IMR-90 (cell line): Measurements from ENCODE around the gene COL27A1. TPM values are rescaled to one million over a fixed set of nuclear protein-coding genes. Genes with fewer than 3 reads are reported as not detected.

Experiments
- ATAC-seq: fragments of 200-7000 bp; cut with Tn5 transposase; 2 replicates; pipeline ENCODE4 v1.9.1; 2020; ENCODE audit warnings: low read depth, mild to moderate bottlenecking, moderate library complexity
- BruUV-seq: library from RNA; stranded (reverse); fragments of 400-500 nt; replicated peaks from 2 replicates; lab custom pipeline; 2021; lab: Mats Ljungman, UMichigan
- CTCF ChIA-PET: fragments of 300-600 bp; formaldehyde crosslinking; extraction: SDS; loops from one replicate; lab custom pipeline; 2021; ENCODE audit warnings: antibody characterized with exemption; lab: Yijun Ruan, JAX
- POLR2A ChIA-PET: fragments of 300-600 bp; sonication (Branson Sonifier 250); formaldehyde crosslinking; loops from one replicate; lab custom pipeline; 2022; ENCODE audit warnings: antibody characterized with exemption; ENCODE audit not compliant: unreplicated experiment; lab: Charles Lee
- DNase-seq: peaks from one replicate; pipeline ENCODE4 v3.0.0; 2013
- H2AFZ ChIP-seq: replicated peaks from 2 replicates; pipeline ENCODE3; 2013; ENCODE audit warnings: low read length, mild to moderate bottlenecking; ENCODE audit not compliant: poor library complexity
- H2AK5ac ChIP-seq: 2 replicates; pipeline ENCODE4 v1.6.1; 2013; ENCODE audit warnings: low read depth, low read length, inconsistent platforms
- H2AK9ac ChIP-seq: replicated peaks from 2 replicates; pipeline ENCODE3; 2013; ENCODE audit warnings: mild to moderate bottlenecking, low read depth, low read length, moderate library complexity; ENCODE audit not compliant: poor library complexity
- H2BK120ac ChIP-seq: 2 replicates; pipeline ENCODE4 v1.6.1; 2013; ENCODE audit warnings: low read depth, low read length, inconsistent platforms
- H2BK15ac ChIP-seq: 3 replicates; pipeline ENCODE4 v1.6.1; 2013; ENCODE audit warnings: low read depth, low read length, inconsistent platforms
- H2BK20ac ChIP-seq: 2 replicates; pipeline ENCODE4 v1.6.1; 2013; ENCODE audit warnings: low read depth, mild to moderate bottlenecking, inconsistent platforms, low read length, moderate library complexity
- H2BK5ac ChIP-seq: 2 replicates; pipeline ENCODE4 v1.6.1; 2013; ENCODE audit warnings: mild to moderate bottlenecking, low read depth, low read length, inconsistent platforms; ENCODE audit not compliant: poor library complexity, severe bottlenecking
- H3K14ac ChIP-seq: replicated peaks from 2 replicates; pipeline ENCODE4 v1.6.1; 2013; ENCODE audit warnings: low read depth, low read length, inconsistent platforms
- H3K18ac ChIP-seq: 2 replicates; pipeline ENCODE4 v1.6.1; 2013; ENCODE audit warnings: low read depth, low read length, control low read depth
- H3K23ac ChIP-seq: 2 replicates; pipeline ENCODE4 v1.6.1; 2013; ENCODE audit warnings: low read depth, low read length, inconsistent platforms
- H3K27ac ChIP-seq: 2 replicates; pipeline ENCODE4 v1.5.1; 2013; ENCODE audit warnings: mild to moderate bottlenecking, control low read depth, low read length; ENCODE audit not compliant: insufficient read depth
- H3K27me3 ChIP-seq: 2 replicates; pipeline ENCODE4 v1.6.1; 2013; ENCODE audit warnings: low read length; ENCODE audit not compliant: control insufficient read depth, insufficient read depth
- H3K36me3 ChIP-seq: 2 replicates; pipeline ENCODE4 v1.6.1; 2013; ENCODE audit warnings: low read length, mixed read lengths; ENCODE audit not compliant: control insufficient read depth, insufficient read depth
- H3K4ac ChIP-seq: 2 replicates; pipeline ENCODE4 v1.6.1; 2013; ENCODE audit warnings: low read depth, low read length, inconsistent platforms
- H3K4me1 ChIP-seq: 2 replicates; pipeline ENCODE4 v1.6.1; 2013; ENCODE audit warnings: low read length, mixed read lengths; ENCODE audit not compliant: control insufficient read depth, insufficient read depth
- H3K4me2 ChIP-seq: 2 replicates; pipeline ENCODE4 v1.6.1; 2013; ENCODE audit warnings: low read depth, mild to moderate bottlenecking, control low read depth, low read length, moderate library complexity
- H3K4me3 ChIP-seq: 2 replicates; pipeline ENCODE4 v1.5.1; 2013; ENCODE audit warnings: low read depth, mild to moderate bottlenecking, control low read depth, low read length, moderate library complexity; ENCODE audit not compliant: insufficient read depth
- H3K56ac ChIP-seq: 2 replicates; pipeline ENCODE4 v1.6.1; 2013; ENCODE audit warnings: low read length, inconsistent platforms; ENCODE audit not compliant: insufficient read depth; ENCODE audit errors: extremely low read depth
- H3K79me1 ChIP-seq, 2 experiments: 2 replicates each; pipeline ENCODE4 v1.6.1; 2013; ENCODE audit warnings: low read length in 2 of 2, inconsistent platforms in 1 of 2, low read depth in 1 of 2
- H3K9ac ChIP-seq: 2 replicates; pipeline ENCODE4 v1.6.1; 2013; ENCODE audit warnings: low read depth, low read length, control low read depth
- H3K9me1 ChIP-seq: 2 replicates; pipeline ENCODE4 v1.6.1; 2013; ENCODE audit warnings: low read length, inconsistent platforms; ENCODE audit not compliant: insufficient read depth
- H3K9me3 ChIP-seq: 2 replicates; pipeline ENCODE4 v1.6.1; 2013; ENCODE audit warnings: low read length; ENCODE audit not compliant: control insufficient read depth, insufficient read depth
- H4K20me1 ChIP-seq: 2 replicates; pipeline ENCODE4 v1.6.1; 2013; ENCODE audit warnings: low read length, inconsistent platforms; ENCODE audit not compliant: insufficient read depth
- H4K5ac ChIP-seq: 2 replicates; pipeline ENCODE4 v1.6.1; 2013; ENCODE audit warnings: mild to moderate bottlenecking, low read depth, low read length, control low read depth
- H4K8ac ChIP-seq, 2 experiments: 2 replicates each; pipeline ENCODE4 v1.6.1; 2013; ENCODE audit warnings: low read depth in 2 of 2, low read length in 2 of 2, control low read depth in 1 of 2, inconsistent platforms in 1 of 2
- H4K91ac ChIP-seq: 2 replicates; pipeline ENCODE4 v1.6.1; 2013; ENCODE audit warnings: low read depth, low read length, inconsistent platforms; ENCODE audit not compliant: insufficient read depth
- BHLHE40 ChIP-seq: fragments of 150-350 bp; IDR thresholded peaks from 2 replicates; pipeline ENCODE4 v1.6.1; 2016; ENCODE audit warnings: mild to moderate bottlenecking, low read depth, low read length
- CEBPB ChIP-seq: IDR thresholded peaks from 2 replicates; pipeline ENCODE4 v1.6.1; 2012; ENCODE audit warnings: low read depth, low read length, improper control_type of control experiment
- CHD1 ChIP-seq: IDR thresholded peaks from 2 replicates; pipeline ENCODE4 v1.6.1; 2012; ENCODE audit warnings: low read depth, low read length, improper control_type of control experiment
- FOS ChIP-seq: fragments of 150-350 bp; IDR thresholded peaks from 2 replicates; pipeline ENCODE4 v1.6.1; 2016; ENCODE audit warnings: low read depth, low read length
- MAFK ChIP-seq: IDR thresholded peaks from 2 replicates; pipeline ENCODE4 v1.6.1; 2012; ENCODE audit warnings: low read depth, low read length, improper control_type of control experiment
- MXI1 ChIP-seq: IDR thresholded peaks from 2 replicates; pipeline ENCODE4 v1.6.1; 2012; ENCODE audit warnings: low read depth, mild to moderate bottlenecking, low read length, moderate library complexity, borderline replicate concordance
- NFE2L2 ChIP-seq: fragments of 150-350 bp; IDR thresholded peaks from 2 replicates; pipeline ENCODE4 v1.6.1; 2016; ENCODE audit warnings: low read depth, mild to moderate bottlenecking, low read length
- RAD21 ChIP-seq: IDR thresholded peaks from 2 replicates; pipeline ENCODE4 v1.6.1; 2012; ENCODE audit warnings: low read length, improper control_type of control experiment
- RFX5 ChIP-seq: IDR thresholded peaks from 2 replicates; pipeline ENCODE4 v1.8.0; 2012; ENCODE audit warnings: low read depth, mild to moderate bottlenecking, low read length, moderate library complexity
- SMC3 ChIP-seq: fragments of 150-350 bp; IDR thresholded peaks from 2 replicates; pipeline ENCODE4 v1.6.1; 2016; ENCODE audit warnings: low read depth, mild to moderate bottlenecking, antibody characterized with exemption, low read length, moderate library complexity
- WGBS, 2 experiments: methylation state at CpG; one replicate each; pipeline versions ENCODE4 v1.1.5 to v1.1.7; 2013; ENCODE audit warnings: missing lambda C conversion rate in 2 of 2; ENCODE audit not compliant: insufficient read length in 1 of 2; ENCODE audit errors: extremely low coverage in 2 of 2; 5-methylcytosine and 5-hydroxymethylcytosine counted together
- dilution Hi-C: fragments of 300-500 bp; cut with HindIII; formaldehyde crosslinking; loops from one replicate; pipeline ENCODE4 v1.14.3; 2018; ENCODE audit warnings: low sequenced_read_pairs; ENCODE audit not compliant: unreplicated experiment
- in situ Hi-C: fragments of 300-500 bp; cut with MboI; formaldehyde crosslinking; loops from 3 replicates; pipeline ENCODE4 v1.14.3; 2019; ENCODE audit warnings: low sequenced_read_pairs, inconsistent platforms, mixed read lengths
- intact Hi-C: fragments of 100-400 bp; cut with micrococcal nuclease; formaldehyde crosslinking; loops from 2 replicates; pipeline ENCODE4 v1.10.0; 2022
- polyA plus RNA-seq, 3 experiments: library from polyadenylated mRNA; depleted of rRNA; stranded (reverse); fragments of >200 nt; gene quantifications; 2 replicates each; pipeline ENCODE4 v1.2.3, GENCODE V29; 2012; ENCODE audit warnings: low replicate concordance in 1 of 3
- total RNA-seq: library from RNA; depleted of rRNA; stranded (reverse); fragments of >200 nt; gene quantifications from 2 replicates; pipeline ENCODE4 v1.2.3, GENCODE V29; 2012
- TF ChIP-seq, protein P1 (sequence below): fragments of 150-350 bp; IDR thresholded peaks from 2 replicates; pipeline ENCODE4 v1.6.1; 2016; ENCODE audit warnings: low read depth, mild to moderate bottlenecking, low read length, moderate library complexity, borderline replicate concordance
- TF ChIP-seq, protein P2 (sequence below): fragments of 150-350 bp; IDR thresholded peaks from 2 replicates; pipeline ENCODE4 v1.6.1; 2017; ENCODE audit warnings: mild to moderate bottlenecking, antibody characterized with exemption, low read length, low read depth
- TF ChIP-seq, protein P3 (sequence below): conservative IDR thresholded peaks from 2 replicates; pipeline ENCODE4 v1.5.1; 2012; ENCODE audit warnings: mild to moderate bottlenecking, low read depth, low read length, improper control_type of control experiment

COL27A1 gene
- total and polyA plus RNA-seq, 2 of the 4 experiments (the other 2 are of a cell fraction): 3.2 to 18.3 TPM

DNA sequence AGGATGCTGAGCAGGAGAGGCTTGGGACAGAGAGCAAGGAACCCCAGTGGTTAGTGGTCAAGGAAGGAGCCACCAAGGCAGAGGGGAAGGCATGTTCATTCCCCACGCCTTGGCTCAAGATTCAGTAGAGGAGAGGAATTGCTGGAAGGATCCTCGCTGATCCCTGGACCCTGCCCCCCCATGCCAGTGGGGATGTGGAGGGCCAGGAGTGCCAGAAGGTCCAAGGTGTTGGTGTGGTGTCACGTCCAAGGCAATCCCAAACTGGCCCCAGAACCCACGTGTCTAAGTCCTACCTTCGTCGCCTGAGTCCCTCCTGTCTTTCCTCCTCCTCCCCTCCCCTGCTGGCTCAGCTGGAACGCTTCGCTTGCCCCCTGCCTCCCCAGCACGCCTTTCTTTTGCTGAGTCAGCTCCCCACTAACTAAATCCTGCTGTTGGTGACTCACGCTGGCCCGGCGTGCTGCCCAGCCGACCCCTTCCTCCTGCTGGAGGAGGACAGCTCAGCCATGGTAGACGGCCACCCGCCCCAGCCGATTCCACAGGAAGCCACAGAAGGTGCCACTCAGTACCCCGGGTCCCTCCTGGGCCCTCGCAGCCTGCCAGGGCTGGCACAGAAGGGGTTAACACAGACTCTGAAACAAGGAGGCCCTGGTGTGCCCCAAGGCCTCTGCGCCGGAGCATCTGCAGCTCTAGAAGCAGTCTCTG lies 130.0 kb downstream of the COL27A1 start:
- H3K79me1 ChIP-seq: peaks cover 0 to 30% of the 10 kb centered on the region in 2 experiments; a peak in 2 of 4 replicates
- H3K9ac ChIP-seq: no peak overlapping the region
- peak overlapping the region; percentile 71; the same call in 2 of the 3 replicates for H2BK15ac ChIP-seq
- H3K27ac ChIP-seq: peak overlapping the region; percentile 23; the same call in 1 of the 2 replicates
- BruUV-seq: no TSS peak
- H4K5ac ChIP-seq: peak overlapping the region; percentile 35
- peak overlapping the region; percentile 87; the same call in 1 of the 2 replicates for H3K23ac ChIP-seq
- H3K4me3 ChIP-seq: no peak overlapping the region
- H3K36me3 ChIP-seq: peaks cover 6% of the 10 kb centered on the region; the same call in 1 of the 2 replicates
- peaks cover 28% of the 10 kb centered on the region for H3K4me1 ChIP-seq
- ChIA-PET POLR2A (no interaction called here), CTCF (interaction anchor here (0.8 kb wide), 2 partner anchors 175 to 177 kb away, joined by 3 read pairs; no protein-coding TSS in a partner anchor)
- DNase-seq: peak; percentile 94
- H4K8ac ChIP-seq: peak overlapping the region; percentile 13 to 62; a peak in 1 of 4 replicates
- peak overlapping the region; percentile 60 for H3K18ac ChIP-seq
- peak; percentile 81 for ATAC-seq
- no peaks in the 10 kb centered on the region for H4K20me1 ChIP-seq
- H3K56ac ChIP-seq: peak overlapping the region; percentile 54; the same call in 1 of the 2 replicates
- peak overlapping the region; percentile 86 for H2BK20ac ChIP-seq
- peaks cover 32% of the 10 kb centered on the region for H3K9me1 ChIP-seq
- no peak overlapping the region; the same call in 1 of the 2 replicates for H3K4me2 ChIP-seq
- in situ Hi-C loops: loop anchor here (5.0 kb wide), 1 partner anchor 123 kb away; no protein-coding TSS in a partner anchor
- H3K9me3 ChIP-seq: no peaks in the 10 kb centered on the region
- dilution Hi-C loops: no loop called here
- H4K91ac ChIP-seq: peak overlapping the region; percentile 89
- H3K27me3 ChIP-seq: no peaks in the 10 kb centered on the region
- WGBS, 2 experiments: 2% methylated on average over 13 of the region's 20 CpGs; no CpG with 5 or more reads in 1 of the 2 experiments
- peak overlapping the region; percentile 83 for H3K14ac ChIP-seq
- H2AK5ac ChIP-seq: peak overlapping the region; percentile 98
- peak overlapping the region; percentile 9 for H2BK5ac ChIP-seq
- peak overlapping the region; percentile 95 for H3K4ac ChIP-seq
- H2AFZ ChIP-seq: peak overlapping the region; percentile 79
- H2AK9ac ChIP-seq: peak overlapping the region; percentile 94
- peak overlapping the region; percentile 91 for H2BK120ac ChIP-seq
- intact Hi-C loops: no loop called here
- TF ChIP-seq, protein P1, sequence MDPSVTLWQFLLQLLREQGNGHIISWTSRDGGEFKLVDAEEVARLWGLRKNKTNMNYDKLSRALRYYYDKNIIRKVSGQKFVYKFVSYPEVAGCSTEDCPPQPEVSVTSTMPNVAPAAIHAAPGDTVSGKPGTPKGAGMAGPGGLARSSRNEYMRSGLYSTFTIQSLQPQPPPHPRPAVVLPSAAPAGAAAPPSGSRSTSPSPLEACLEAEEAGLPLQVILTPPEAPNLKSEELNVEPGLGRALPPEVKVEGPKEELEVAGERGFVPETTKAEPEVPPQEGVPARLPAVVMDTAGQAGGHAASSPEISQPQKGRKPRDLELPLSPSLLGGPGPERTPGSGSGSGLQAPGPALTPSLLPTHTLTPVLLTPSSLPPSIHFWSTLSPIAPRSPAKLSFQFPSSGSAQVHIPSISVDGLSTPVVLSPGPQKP: no peak
- TF ChIP-seq BHLHE40 (peak; percentile 84), RFX5 (no peak), RAD21 (0 out of 2 replicates have a peak, but pooled peaks have one; percentile 10), CHD1 (no peak), CEBPB (no peak), MXI1 (peak; percentile 48; the same call in 1 of the 2 replicates), FOS (peak; percentile 95), MAFK (peak; percentile 100), NFE2L2 (peak; percentile 89), SMC3 (peak; percentile 21; the same call in 1 of the 2 replicates)
- TF ChIP-seq, protein P2, sequence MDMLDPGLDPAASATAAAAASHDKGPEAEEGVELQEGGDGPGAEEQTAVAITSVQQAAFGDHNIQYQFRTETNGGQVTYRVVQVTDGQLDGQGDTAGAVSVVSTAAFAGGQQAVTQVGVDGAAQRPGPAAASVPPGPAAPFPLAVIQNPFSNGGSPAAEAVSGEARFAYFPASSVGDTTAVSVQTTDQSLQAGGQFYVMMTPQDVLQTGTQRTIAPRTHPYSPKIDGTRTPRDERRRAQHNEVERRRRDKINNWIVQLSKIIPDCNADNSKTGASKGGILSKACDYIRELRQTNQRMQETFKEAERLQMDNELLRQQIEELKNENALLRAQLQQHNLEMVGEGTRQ: 0 out of 2 replicates have a peak, but pooled peaks have one; percentile 3
- TF ChIP-seq, protein P3, sequence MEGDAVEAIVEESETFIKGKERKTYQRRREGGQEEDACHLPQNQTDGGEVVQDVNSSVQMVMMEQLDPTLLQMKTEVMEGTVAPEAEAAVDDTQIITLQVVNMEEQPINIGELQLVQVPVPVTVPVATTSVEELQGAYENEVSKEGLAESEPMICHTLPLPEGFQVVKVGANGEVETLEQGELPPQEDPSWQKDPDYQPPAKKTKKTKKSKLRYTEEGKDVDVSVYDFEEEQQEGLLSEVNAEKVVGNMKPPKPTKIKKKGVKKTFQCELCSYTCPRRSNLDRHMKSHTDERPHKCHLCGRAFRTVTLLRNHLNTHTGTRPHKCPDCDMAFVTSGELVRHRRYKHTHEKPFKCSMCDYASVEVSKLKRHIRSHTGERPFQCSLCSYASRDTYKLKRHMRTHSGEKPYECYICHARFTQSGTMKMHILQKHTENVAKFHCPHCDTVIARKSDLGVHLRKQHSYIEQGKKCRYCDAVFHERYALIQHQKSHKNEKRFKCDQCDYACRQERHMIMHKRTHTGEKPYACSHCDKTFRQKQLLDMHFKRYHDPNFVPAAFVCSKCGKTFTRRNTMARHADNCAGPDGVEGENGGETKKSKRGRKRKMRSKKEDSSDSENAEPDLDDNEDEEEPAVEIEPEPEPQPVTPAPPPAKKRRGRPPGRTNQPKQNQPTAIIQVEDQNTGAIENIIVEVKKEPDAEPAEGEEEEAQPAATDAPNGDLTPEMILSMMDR: 0 out of 2 replicates have a peak, but pooled peaks have one; percentile 19
